Adrenal gland (tissue), 5 donors: ENCODE data around the gene USP17L30.
"Not testable (repeated sequence)": the region's sequence is repeated elsewhere in the genome, so short reads cannot be mapped to it uniquely, and the experiment has no call there.

Experiments used
- CTCF ChIP-seq, 6 experiments: fragments of 450-650 bp in 4 of 6; fragments of 200-600 bp in 2 of 6; sonication (generic) in 1 of 6; IDR thresholded peaks; 1 replicate in 5 of 6; 2 replicates in 1 of 6; pipeline versions ENCODE4 v1.5.1 to v1.8.0; 2016 to 2021; ENCODE audit warnings: antibody characterized with exemption in 6 of 6, mild to moderate bottlenecking in 2 of 6, moderate library complexity in 1 of 6
- POLR2A ChIP-seq, 2 donors: fragments of 450-650 bp; IDR thresholded peaks; one replicate each; pipeline ENCODE4 v1.6.1; 2017; ENCODE audit warnings: antibody characterized with exemption in 2 of 2, mild to moderate bottlenecking in 2 of 2, moderate library complexity in 1 of 2
- donor health status: DM: no; HTN: no; CAD: no.

- TF ChIP-seq CTCF, POLR2A (IDR thresholded peaks at IDR 0.05): not testable (repeated sequence)
Observed at GRCh38 chr4:9406491-9406890, 43.6 kb downstream of the USP17L30 start.
